GM21529 (cell line): Measurements from ENCODE around the gene NAT14.
"Not testable (repeated sequence)": the region's sequence is repeated elsewhere in the genome, so short reads cannot be mapped to it uniquely, and the experiment has no call there.

Experiments
- ATAC-seq: cut with Tn5 transposase; IDR thresholded peaks from one replicate; pipeline ENCODE4 v1.9.1; 2021; ENCODE audit not compliant: unreplicated experiment

NAT14 gene

DNA sequence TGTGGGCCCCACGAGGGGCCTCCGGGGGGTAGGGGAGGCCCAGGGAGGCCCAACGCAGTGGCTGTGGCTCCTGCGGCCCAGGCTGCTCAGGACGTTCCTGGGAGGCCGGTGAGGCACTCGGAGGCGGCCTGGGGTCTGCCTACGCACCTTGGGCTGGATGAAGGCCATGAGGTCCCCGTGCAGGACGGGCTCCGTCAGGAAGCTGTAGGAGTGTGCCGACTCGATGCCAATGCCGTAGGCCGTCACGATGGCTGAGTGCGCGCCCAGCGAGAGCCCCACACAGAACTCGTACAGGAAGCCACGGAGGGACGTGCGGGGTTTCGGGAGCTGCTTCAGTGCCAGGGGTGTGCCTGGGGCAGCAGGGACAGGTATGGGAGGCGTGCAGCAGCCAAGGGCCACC lies 46.0 kb downstream of the NAT14 start:
- no peak for ATAC-seq

- not testable (repeated sequence) for ATAC-seq
These were observed 49.3 kb downstream of the NAT14 start for GRCh38 chr19:55534280-55534679.

GRCh38 chr19:55535173-55535964 lies 50.4 kb downstream of the NAT14 start:
- no peak for ATAC-seq

DNA sequence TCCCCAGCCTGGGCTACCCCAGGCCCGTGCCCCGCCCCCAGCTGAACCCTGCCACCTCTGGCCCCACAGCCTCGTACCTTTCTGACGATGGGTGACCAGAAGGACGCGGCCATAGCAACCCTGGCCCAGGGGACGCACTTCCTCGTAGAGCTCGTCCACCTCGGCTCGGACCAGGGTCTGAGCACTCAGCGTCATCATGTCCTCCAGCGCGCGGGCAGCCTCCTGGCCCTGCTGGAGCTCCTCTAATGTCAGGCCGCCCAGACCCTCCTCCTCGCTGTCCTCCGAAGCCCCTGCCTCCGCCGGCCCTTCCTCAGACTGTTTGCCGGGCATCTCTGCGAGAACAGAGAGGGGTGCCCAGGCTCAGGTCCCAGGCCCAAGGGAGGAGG lies 51.0 kb downstream of the NAT14 start:
- no peak for ATAC-seq

DNA sequence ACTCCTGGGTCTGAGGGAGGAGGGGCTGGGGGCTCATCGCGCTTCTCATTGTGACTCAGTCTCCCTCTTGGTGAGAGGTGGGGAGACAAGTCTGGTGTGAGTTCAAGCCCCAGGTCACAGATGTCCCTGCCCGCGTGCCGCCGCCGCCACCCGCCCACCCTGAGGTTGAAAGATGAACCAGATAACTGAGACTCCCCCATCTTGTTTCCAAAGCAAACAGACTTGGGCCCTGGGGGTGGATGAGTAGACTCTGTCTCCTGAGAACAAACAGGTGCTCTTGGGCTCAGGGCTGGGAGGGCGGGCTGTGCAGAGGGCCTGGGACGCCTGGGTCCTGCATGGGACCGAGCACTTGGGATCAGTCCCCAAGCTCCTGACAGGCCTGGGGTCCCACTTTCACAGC lies 51.4 kb downstream of the NAT14 start:
- no peak for ATAC-seq
